Natural killer cell (primary cell): ENCODE data around the gene KLHL34. TPM values are rescaled to one million over a fixed set of nuclear protein-coding genes. Genes with fewer than 3 reads are reported as not detected.

Source experiments
- ATAC-seq, 3 donors: fragments of 150-1000 bp in 2 of 3; fragments of 200-7000 bp in 1 of 3; cut with Tn5 transposase; 1 replicate in 1 of 3; 2 replicates in 2 of 3; pipeline ENCODE4 v1.10.0; 2021; ENCODE audit warnings: mild to moderate bottlenecking in 2 of 3, moderate library complexity in 2 of 3
- DNase-seq, 2 donors: peaks; one replicate each; pipeline versions ENCODE4 v3.0.0 to v3.0.0-alpha.2; 2013 to 2021; ENCODE audit warnings: mixed read lengths in 1 of 2
- H3K27ac ChIP-seq: one replicate; pipeline ENCODE4 v1.5.1; 2013; ENCODE audit warnings: mild to moderate bottlenecking, low read length
- H3K27me3 ChIP-seq: one replicate; pipeline ENCODE4 v1.6.1; 2013; ENCODE audit warnings: low read length; ENCODE audit not compliant: control insufficient read depth, insufficient read depth
- H3K36me3 ChIP-seq: one replicate; pipeline ENCODE4 v1.6.1; 2013; ENCODE audit warnings: low read length; ENCODE audit not compliant: control insufficient read depth, insufficient read depth
- H3K4me1 ChIP-seq: one replicate; pipeline ENCODE4 v1.6.1; 2013; ENCODE audit warnings: low read length; ENCODE audit not compliant: control insufficient read depth, insufficient read depth
- H3K4me3 ChIP-seq: one replicate; pipeline ENCODE4 v1.5.1; 2013; ENCODE audit warnings: low read length
- H3K9me3 ChIP-seq: one replicate; pipeline ENCODE4 v1.6.1; 2013; ENCODE audit warnings: low read length; ENCODE audit not compliant: control insufficient read depth, insufficient read depth
- H3K27ac Mint-ChIP-seq, 2 donors: one replicate each; pipeline ENCODE4 v1.8.0; 2022; ENCODE audit warnings: mild to moderate bottlenecking in 2 of 2, mixed read lengths in 2 of 2, moderate library complexity in 1 of 2
- H3K27me3 Mint-ChIP-seq, 2 donors: one replicate each; pipeline ENCODE4 v1.8.0; 2022; ENCODE audit warnings: low read depth in 2 of 2, mixed read lengths in 2 of 2
- H3K36me3 Mint-ChIP-seq: one replicate; pipeline ENCODE4 v1.8.0; 2022; ENCODE audit warnings: mixed read lengths
- H3K4me1 Mint-ChIP-seq, 2 donors: one replicate each; pipeline ENCODE4 v1.8.0; 2022; ENCODE audit warnings: mixed read lengths in 2 of 2
- H3K4me3 Mint-ChIP-seq: one replicate; pipeline ENCODE4 v1.8.0; 2022; ENCODE audit warnings: mild to moderate bottlenecking, moderate library complexity, mixed read lengths
- H3K9me3 Mint-ChIP-seq, 2 donors: one replicate each; pipeline ENCODE4 v1.8.0; 2022; ENCODE audit warnings: mixed read lengths in 2 of 2
- CTCF ChIP-seq: fragments of 200-600 bp; IDR thresholded peaks from one replicate; pipeline ENCODE4 v1.8.0; 2022; ENCODE audit warnings: antibody characterized with exemption
- WGBS: methylation state at CpG from one replicate; pipeline ENCODE4 v1.1.7; 2013; ENCODE audit warnings: missing lambda C conversion rate; ENCODE audit not compliant: insufficient coverage; 5-methylcytosine and 5-hydroxymethylcytosine counted together
- intact Hi-C: fragments of 100-400 bp; cut with micrococcal nuclease; formaldehyde crosslinking; loops from one replicate; pipeline ENCODE4 v1.14.2; 2022
- total RNA-seq, 4 donors: library from RNA; stranded (reverse); fragments of 120-200 nt in 1 of 4; gene quantifications; one replicate each; pipeline versions ENCODE4 v1.2.3 to v1.2.4, GENCODE V29; 2013 to 2022

Gene KLHL34
- total RNA-seq, 3 donors from 2014 or later (not counting 1 experiment from before 2014, with no cell fraction given) = not detected

GRCh38 chrX:21674430-21675186 is 16.5 kb upstream of the KLHL34 start:
- no peak for ATAC-seq
- H3K27ac Mint-ChIP-seq = no peak overlapping the region
- H3K4me1 Mint-ChIP-seq = no peaks in the 10 kb centered on the region
- H3K9me3 Mint-ChIP-seq = peaks cover 0 to 2% of the 10 kb centered on the region in 2 donors
- TF ChIP-seq CTCF = no peak
- no peaks in the 10 kb centered on the region for H3K36me3 Mint-ChIP-seq
- intact Hi-C loops = no loop called here
- peaks cover 3 to 11% of the 10 kb centered on the region in 2 donors for H3K27me3 Mint-ChIP-seq
- no peaks in the 10 kb centered on the region for H3K27me3 ChIP-seq
- WGBS = 83% methylated on average over 2 of the region's 4 CpGs
- H3K36me3 ChIP-seq = no peaks in the 10 kb centered on the region
- H3K27ac ChIP-seq = no peak overlapping the region
- H3K9me3 ChIP-seq = no peaks in the 10 kb centered on the region
- H3K4me3 Mint-ChIP-seq = no peak overlapping the region
- no peaks in the 10 kb centered on the region for H3K4me1 ChIP-seq
- no peak overlapping the region for H3K4me3 ChIP-seq
- DNase-seq = no peak

GRCh38 chrX:21666679-21667078 is 8.5 kb upstream of the KLHL34 start:
- Histone ChIP-seq H3K4me3 (no peak overlapping the region), H3K9me3 (no peaks in the 10 kb centered on the region), H3K4me1 (no peaks in the 10 kb centered on the region), H3K27me3 (no peaks in the 10 kb centered on the region), H3K36me3 (no peaks in the 10 kb centered on the region), H3K27ac (no peak overlapping the region)
- H3K36me3 Mint-ChIP-seq = no peaks in the 10 kb centered on the region
- H3K27me3 Mint-ChIP-seq = peaks cover 10 to 17% of the 10 kb centered on the region in 2 donors
- ATAC-seq = no peak
- no peak for TF ChIP-seq CTCF
- whole genome bisulfite sequencing = 93% methylated on average over 3 of the region's 4 CpGs
- H3K4me1 Mint-ChIP-seq = no peaks in the 10 kb centered on the region
- H3K4me3 Mint-ChIP-seq = no peak overlapping the region
- peaks cover 0 to 3% of the 10 kb centered on the region in 2 donors for H3K9me3 Mint-ChIP-seq
- intact Hi-C loops = no loop called here
- no peak for DNase-seq
- H3K27ac Mint-ChIP-seq = no peak overlapping the region

GRCh38 chrX:21666252-21666651 is 8.1 kb upstream of the KLHL34 start:
- Histone ChIP-seq H3K27me3 (no peaks in the 10 kb centered on the region), H3K9me3 (no peaks in the 10 kb centered on the region), H3K27ac (no peak overlapping the region), H3K36me3 (no peaks in the 10 kb centered on the region), H3K4me3 (no peak overlapping the region), H3K4me1 (no peaks in the 10 kb centered on the region)
- DNase-seq (no peak), ATAC-seq (no peak)
- Mint-ChIP-seq H3K27ac (no peak overlapping the region), H3K4me1 (no peaks in the 10 kb centered on the region), H3K9me3 (peaks cover 0 to 3% of the 10 kb centered on the region in 2 donors), H3K27me3 (peaks cover 10 to 20% of the 10 kb centered on the region in 2 donors), H3K4me3 (no peak overlapping the region), H3K36me3 (no peaks in the 10 kb centered on the region)
- intact Hi-C loops = no loop called here
- no peak for TF ChIP-seq CTCF
- WGBS = 81% methylated on average over 3 of the region's 4 CpGs

- Histone ChIP-seq H3K36me3 (no peaks in the 10 kb centered on the region), H3K27me3 (no peaks in the 10 kb centered on the region), H3K4me1 (no peaks in the 10 kb centered on the region), H3K27ac (no peak overlapping the region), H3K9me3 (no peaks in the 10 kb centered on the region), H3K4me3 (no peak overlapping the region)
- Mint-ChIP-seq H3K27ac (no peak overlapping the region), H3K4me1 (no peaks in the 10 kb centered on the region), H3K27me3 (peaks cover 13 to 20% of the 10 kb centered on the region in 2 donors), H3K36me3 (no peaks in the 10 kb centered on the region), H3K9me3 (peaks cover 0 to 2% of the 10 kb centered on the region in 2 donors), H3K4me3 (no peak overlapping the region)
- ATAC-seq (no peak), DNase-seq (no peak)
- intact Hi-C loops = no loop called here
- no peak for TF ChIP-seq CTCF
- WGBS = 91% methylated on average over 1 of the region's 4 CpGs
Observed at GRCh38 chrX:21662761-21663160, 4.6 kb upstream of the KLHL34 start.
